T-helper 2 cell (primary cell): ENCODE data around the gene NEK6.
"Not testable (repeated sequence)": the region's sequence is repeated elsewhere in the genome, so short reads cannot be mapped to it uniquely, and the experiment has no call there.

ENCODE experiments used
- DNase-seq, 5 experiments: peaks; one replicate each; pipeline versions ENCODE4 v3.0.0 to v3.0.0-alpha.2; 2012 to 2022

The NEK6 gene

GRCh38 chr9:124228516-124228915 lies 29.2 kb upstream of the NEK6 start:
- DNase-seq: no peak

DNA sequence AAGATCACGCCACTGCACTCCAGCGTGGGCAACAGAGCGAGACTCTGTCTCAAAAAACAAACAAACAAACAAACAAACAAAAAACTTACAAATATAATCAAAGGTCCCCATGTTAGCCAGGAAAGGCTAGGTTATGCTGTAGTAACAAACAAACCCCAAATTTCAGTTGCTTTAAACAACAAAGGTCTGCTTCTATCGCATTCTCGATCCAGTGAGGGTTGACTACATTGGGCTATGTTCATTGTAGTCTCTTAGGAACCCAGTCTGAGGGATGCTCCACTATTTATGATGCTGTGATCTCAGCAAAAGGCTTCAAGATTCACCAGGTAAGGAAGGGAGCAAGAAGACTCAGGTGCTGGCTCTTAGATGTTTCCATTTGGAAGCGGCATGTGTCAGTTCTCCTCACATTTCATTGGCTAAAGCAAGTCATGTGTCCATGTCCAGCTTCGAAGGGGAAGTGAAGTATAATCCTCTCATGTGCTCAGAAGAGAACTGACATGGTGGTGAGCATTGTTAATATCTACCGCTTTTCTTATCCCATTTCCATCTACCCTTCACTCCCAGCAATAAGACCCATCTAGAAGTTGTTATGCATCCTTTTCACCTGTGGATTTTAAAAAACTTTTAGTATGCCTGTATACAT lies 26.5 kb upstream of the NEK6 start:
- DNase-seq: no peak

GRCh38 chr9:124238546-124239140 lies 19.1 kb upstream of the NEK6 start:
- peak in 2 of 5 experiments; percentile 29 to 74 for DNase-seq

DNA sequence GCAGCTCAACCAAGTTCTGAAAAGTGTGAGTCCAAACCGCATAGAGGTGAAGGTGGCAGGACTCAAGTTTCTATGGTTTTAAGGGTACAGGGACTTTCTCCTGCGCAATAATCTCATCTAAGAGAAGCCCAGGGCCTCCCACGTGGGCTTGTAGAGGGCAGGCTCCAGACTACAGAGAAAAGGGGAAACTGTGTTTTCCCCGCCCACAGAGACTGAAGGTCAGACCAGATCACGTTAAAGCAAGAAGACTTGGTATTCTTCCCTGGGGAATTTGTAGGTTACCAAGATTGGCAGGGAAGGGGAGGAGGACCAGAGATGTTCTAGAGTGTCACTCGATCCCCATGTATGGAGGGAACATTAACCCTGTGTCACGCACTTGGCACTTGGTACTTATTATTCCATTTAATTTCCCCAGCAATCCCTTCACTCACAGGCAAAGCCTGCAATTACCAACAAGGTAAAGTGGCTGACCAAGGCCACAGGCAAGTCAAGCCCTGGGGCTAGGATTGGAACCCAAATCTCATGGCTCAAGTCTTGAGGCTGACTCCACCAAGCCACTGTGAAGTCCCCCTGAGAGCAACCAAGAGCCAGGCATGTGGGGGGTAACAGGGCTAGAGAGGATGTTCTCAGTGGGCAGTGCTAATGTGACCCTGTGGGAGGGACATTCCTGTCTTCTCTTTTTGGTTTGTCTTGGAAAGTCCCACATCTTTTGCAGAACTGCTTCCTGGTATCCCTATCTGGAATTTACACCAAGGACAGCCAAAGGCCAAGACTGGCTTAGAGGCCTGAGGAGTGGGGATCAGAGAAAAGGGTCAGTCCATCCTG lies 18.3 kb upstream of the NEK6 start:
- no peak for DNase-seq

DNA sequence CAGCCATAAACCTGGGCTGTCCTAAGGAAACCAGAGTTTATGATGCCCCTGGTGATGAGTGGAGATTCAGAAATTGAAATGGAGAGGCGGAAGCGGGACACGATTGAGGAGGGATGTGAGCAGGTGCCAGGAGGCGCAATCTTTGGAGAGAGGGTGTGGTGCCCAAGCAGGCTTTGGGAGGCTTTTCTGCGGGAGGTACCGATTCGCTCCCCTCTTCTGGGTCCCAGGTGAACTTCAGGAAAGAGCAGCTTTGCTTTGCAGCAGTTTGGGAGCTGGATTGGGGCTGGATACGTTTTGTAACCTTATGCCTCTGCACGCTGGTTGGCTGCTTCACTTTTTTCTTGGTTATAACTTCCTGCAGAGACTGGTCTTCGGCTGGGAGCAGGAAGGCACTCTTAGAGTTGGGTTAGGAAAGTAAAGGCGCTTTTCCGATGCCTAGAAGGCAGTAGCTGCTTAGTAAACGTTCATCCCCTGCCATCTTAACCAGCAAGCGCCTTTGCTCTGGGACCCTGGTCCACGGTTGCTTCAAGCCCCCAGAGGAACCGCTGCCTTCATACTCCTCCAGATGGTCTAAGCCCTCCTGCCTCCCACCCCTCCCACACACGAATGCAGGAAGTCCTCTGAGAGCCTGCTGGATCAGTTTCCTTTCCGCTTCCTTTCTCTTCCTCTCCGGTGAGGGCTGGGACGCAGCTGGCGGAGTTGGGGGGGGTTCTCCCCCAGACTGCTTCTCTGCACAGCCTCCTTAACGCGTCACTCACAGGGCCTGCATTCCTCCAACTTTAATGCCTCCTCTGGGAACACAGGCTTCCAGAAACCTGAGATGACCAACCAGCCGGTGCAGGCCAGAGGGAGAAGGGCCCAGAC lies 15.2 kb upstream of the NEK6 start:
- DNase-seq: no peak

DNA sequence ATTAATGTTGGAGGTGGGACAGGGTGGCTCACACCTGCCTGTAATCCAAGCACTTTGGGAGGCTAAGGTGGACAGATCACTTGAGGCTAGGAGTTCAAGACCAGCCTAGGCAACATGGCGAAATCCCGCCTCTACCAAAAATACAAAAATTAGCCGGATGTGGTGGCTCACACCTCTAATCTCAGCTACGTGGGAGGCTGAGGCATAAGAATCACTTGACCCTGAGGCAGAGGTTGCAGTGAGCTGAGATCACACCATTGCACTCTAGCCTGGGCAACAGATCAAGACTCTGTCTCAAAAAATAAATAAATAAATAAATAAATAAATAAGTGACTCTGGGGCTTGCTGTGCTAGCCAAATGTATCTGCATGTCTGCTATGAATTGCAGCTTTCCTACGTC lies 10.4 kb upstream of the NEK6 start:
- DNase-seq: not testable (repeated sequence)

DNA sequence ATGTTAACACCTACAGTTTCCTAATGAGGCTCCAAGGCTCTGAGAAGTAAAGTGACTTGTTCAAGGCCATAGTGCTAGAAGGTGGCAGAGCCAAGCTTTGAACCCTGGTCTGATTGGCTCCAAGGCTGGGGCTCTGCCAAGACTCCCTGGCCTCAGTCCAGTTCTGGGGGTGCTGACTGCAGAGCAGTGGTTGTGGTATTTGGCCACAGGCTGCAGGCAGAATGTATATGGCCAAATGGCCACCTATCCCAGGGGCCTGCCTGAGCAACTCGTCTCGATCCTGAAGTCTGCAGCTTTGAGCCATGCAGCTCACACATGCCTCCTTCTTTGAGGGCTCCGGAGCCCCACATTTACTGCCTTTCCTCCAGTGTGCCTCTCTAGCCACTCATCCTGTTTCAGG lies 9.7 kb upstream of the NEK6 start:
- no peak for DNase-seq

- no peak for DNase-seq
Observed at GRCh38 chr9:124248960-124249359, 8.8 kb upstream of the NEK6 start.

GRCh38 chr9:124251204-124251603 lies 6.5 kb upstream of the NEK6 start:
- no peak for DNase-seq

GRCh38 chr9:124251605-124252378 lies 6.0 kb upstream of the NEK6 start:
- DNase-seq: peak in 1 of 5 experiments; percentile 59

DNA sequence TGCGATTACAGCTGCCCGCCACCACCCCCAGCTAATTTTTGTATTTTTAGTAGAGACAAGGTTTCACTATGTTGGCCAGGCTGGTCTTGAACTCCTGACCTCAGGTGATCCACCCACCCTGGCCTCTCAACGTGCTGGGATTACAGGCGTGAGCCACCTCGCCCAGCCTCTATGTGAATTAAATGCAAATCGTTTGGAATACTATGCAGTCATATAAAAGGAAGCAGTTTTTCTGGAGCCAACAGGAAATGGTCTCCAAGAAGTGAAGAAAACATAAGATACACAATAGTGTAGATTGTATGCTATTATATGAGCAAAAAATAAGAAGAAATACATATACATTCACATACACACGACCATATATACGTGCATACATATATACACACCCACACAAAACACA lies 4.9 kb upstream of the NEK6 start:
- DNase-seq: not testable (repeated sequence)

GRCh38 chr9:124254261-124254682 lies 3.5 kb upstream of the NEK6 start:
- peak in 2 of 5 experiments; percentile 19 to 85 for DNase-seq

DNA sequence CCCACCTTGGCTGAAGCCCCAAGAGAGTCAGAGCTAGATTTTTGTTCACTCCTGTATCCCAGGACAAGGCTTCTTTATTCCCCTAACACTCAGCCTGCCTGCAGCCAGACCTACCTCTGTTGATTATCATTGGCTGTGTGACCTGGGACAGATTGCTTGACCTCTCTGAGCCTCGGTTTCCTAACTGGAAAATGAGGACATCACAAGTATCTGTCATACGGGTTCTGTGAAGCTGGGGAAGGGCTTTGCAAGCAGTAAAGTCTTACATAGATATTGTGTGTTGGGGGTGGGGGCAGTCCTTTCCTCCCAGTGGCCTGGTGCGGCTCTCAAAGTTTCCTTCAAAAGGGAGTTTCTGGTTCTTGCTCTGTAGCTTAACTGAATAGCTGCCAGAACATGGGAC lies 2.5 kb upstream of the NEK6 start:
- DNase-seq: no peak

GRCh38 chr9:124256517-124257069 lies 1.2 kb upstream of the NEK6 start:
- DNase-seq: no peak

DNA sequence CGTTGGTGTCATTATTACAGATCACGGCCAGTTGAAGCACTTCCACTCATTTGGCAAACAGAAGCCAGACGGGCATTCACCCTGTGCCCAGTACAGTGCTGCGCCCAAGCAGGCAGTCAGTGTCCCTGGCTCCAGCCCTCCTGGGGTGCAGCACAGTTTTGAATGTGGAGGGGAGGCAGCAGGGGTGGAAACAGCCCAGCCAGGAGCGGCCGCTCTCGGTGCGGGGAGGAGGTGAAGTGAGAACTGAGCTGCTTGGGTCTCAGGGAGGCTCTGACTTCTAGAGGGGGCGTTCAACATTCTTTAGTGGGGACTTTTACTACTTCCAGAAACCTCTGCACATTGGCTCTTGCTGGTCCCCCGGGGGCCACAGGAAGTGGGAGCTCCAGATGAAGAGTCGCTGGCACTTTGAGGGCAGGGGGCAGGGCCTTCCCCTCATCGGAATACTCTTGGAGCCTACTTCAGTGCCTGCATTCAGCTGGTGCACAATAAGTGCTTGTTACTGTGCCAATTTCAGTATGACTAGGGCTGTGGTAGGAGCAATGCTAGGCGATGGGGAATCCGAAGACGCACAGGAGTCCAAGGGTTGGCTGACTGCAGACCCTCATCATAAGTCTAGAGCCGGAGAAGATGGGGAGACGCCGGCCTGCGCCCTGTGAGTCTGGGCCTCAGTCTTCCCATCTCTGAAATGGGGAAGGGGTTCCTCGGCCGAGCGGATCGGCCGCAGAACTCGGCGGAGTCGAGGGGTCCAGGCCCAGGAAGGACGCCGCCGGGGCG lies 492 bp upstream of the NEK6 start:
- peak in 1 of 5 experiments; percentile 27 for DNase-seq

GRCh38 chr9:124258607-124259157 lies 933 bp downstream of the NEK6 start:
- no peak for DNase-seq

DNA sequence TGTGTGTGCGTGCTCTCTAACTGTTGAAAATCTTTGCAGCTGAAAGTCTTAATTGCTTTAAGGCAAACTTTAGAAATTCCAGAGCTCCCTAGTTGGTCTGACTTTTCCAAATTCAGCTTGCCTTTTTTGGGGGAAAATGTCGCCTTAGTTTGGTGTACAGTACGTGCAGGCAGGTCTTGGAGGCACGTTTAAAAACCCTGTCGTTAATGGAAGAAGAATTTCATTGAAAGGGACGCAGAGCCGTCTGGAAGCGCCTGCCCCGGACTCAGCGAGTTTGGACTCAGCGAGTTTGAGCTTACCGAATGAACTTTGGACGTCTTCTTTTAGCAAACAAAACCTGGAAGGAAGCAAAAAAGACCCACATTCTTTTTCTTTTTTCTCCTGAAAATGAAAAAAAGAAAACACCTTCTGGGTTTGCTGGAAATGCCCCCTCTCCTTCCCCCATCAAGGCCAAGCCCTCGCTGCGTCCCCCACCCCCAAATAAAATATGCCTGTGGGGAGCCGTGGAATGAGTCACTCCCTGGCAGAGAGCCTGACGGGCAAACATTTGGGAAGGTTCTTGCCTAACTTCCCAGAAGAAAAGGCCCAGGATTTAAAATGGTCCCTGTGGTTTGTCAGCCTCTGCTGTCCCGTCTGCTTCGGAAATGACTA lies 1.5 kb downstream of the NEK6 start:
- DNase-seq: no peak

DNA sequence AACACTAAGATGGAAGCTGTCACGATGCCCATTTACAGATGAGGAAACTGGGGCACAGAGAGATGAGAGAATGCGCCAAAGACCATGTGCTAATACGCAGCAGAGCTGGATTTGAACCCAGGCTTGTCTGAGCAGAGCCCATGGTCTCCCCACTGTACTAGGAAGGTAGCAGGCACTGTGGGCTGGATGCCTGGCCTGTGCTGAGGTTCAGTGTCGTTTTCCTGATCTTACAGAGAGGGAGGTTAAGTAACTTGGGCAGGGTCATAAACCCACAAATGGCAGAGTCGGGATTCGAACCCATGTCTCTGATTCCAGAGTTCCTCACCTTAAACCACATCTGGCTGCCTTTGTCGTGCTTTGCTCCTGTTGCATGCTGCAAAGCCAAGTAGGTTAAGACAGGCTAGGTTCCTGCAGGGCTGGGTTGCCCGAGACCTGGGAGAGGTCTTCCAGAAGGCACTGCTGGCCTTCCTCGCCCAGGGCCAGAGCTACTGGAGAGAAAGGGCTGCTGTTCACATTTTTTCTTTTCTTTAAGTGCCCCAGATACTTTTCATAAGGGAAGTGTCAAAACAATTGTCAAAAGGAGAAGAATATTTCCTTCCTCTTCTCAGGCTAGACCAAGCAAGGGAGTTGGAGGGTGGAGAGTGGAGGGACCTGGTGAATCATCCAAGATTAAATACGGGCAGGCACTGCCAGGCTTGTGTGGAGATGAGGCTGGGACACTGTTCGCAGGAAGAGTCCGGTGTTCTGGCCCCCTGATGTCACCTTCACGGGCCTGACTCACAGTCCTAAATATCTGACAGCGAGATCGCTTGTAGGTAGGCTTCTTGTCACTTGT lies 3.2 kb downstream of the NEK6 start:
- no peak for DNase-seq
